Naive thymus-derived CD8-positive, alpha-beta T cell (primary cell): Measurements from ENCODE around the gene POLR1C. TPM values are rescaled to one million over a fixed set of nuclear protein-coding genes. Genes with fewer than 3 reads are reported as not detected.
"Not testable (repeated sequence)": the region's sequence is repeated elsewhere in the genome, so short reads cannot be mapped to it uniquely, and the experiment has no call there.

Experiments used
- ATAC-seq, 2 donors: fragments of 150-1000 bp; cut with Tn5 transposase in 1 of 2; sonication (Bioruptor Pico), chemical (Tn5 transposase) in 1 of 2; 1 replicate in 1 of 2; 2 replicates in 1 of 2; pipeline ENCODE4 v1.10.0; 2021; ENCODE audit warnings: mild to moderate bottlenecking in 2 of 2, moderate library complexity in 2 of 2
- POLR2A ChIA-PET: fragments of 350-600 bp; sonication (Branson Sonifier 250); formaldehyde crosslinking; loops from one replicate; lab custom pipeline; 2021; ENCODE audit warnings: antibody characterized with exemption; lab: Charles Lee
- DNase-seq, 10 donors: peaks; one replicate each; pipeline versions ENCODE4 v3.0.0 to v3.0.0-alpha.2; 2020 to 2022
- H3K27ac Mint-ChIP-seq, 10 donors: one replicate each; pipeline ENCODE4 v1.8.0; 2020 to 2022; ENCODE audit warnings: mild to moderate bottlenecking in 10 of 10, mixed read lengths in 10 of 10, moderate library complexity in 4 of 10, inconsistent platforms in 1 of 10
- H3K27me3 Mint-ChIP-seq, 5 donors: one replicate each; pipeline ENCODE4 v1.8.0; 2021 to 2022; ENCODE audit warnings: mixed read lengths in 5 of 5
- H3K36me3 Mint-ChIP-seq, 3 donors: one replicate each; pipeline ENCODE4 v1.8.0; 2020 to 2022; ENCODE audit warnings: mixed read lengths in 3 of 3, mild to moderate bottlenecking in 2 of 3, inconsistent platforms in 1 of 3
- H3K4me1 Mint-ChIP-seq, 4 donors: one replicate each; pipeline ENCODE4 v1.8.0; 2021 to 2022; ENCODE audit warnings: mixed read lengths in 4 of 4
- H3K4me3 Mint-ChIP-seq, 10 donors: one replicate each; pipeline ENCODE4 v1.8.0; 2020 to 2022; ENCODE audit warnings: mild to moderate bottlenecking in 10 of 10, mixed read lengths in 10 of 10, moderate library complexity in 6 of 10, inconsistent platforms in 1 of 10
- H3K9me3 Mint-ChIP-seq, 9 donors: one replicate each; pipeline ENCODE4 v1.8.0; 2020 to 2022; ENCODE audit warnings: mixed read lengths in 9 of 9, mild to moderate bottlenecking in 3 of 9, inconsistent platforms in 1 of 9, moderate library complexity in 1 of 9
- polyA plus RNA-seq, 3 donors: library from polyadenylated mRNA; unstranded; fragments of 300-500 nt; fragmentation: Illumina TruSeq; gene quantifications; one replicate each; pipeline ENCODE4 v1.2.3, GENCODE V29; 2021
- total RNA-seq, 8 experiments: library from RNA in 2 of 8; stranded (reverse) in 2 of 8; gene quantifications; one replicate each; pipeline ENCODE4 v1.2.3 and lab custom pipeline; 2021 to 2026

The POLR1C gene
- total and polyA plus RNA-seq, 5 experiments from 2014 or later = 9.4 to 51.9 (median 23.2) TPM

- H3K27me3 Mint-ChIP-seq = no peaks in the 10 kb centered on the region
- POLR2A ChIA-PET = interaction anchor here (0.5 to 3.1 kb wide), 14 partner anchors 8 to 538 kb away, joined by 3 to 17 read pairs (median 4); partner anchors contain the start of genes ABCC10, CUL9, XPO5 and ZNF318
- DNase-seq = peak in 2 of 10 donors; percentile 22 to 45
These were observed 842 bp downstream of the POLR1C start for GRCh38 chr6:43517505-43518357.

GRCh38 chr6:43520097-43520496 lies 3.2 kb downstream of the POLR1C start:
- Mint-ChIP-seq H3K9me3 (no peaks in the 10 kb centered on the region), H3K27me3 (no peaks in the 10 kb centered on the region), H3K4me1 (peaks cover 0 to 10% (median 1%) of the 10 kb centered on the region in 4 donors), H3K27ac (peak overlapping the region in 2 of 10 donors; percentile 29 to 43), H3K36me3 (peaks cover 0 to 18% (median 5%) of the 10 kb centered on the region in 3 donors), H3K4me3 (no peak overlapping the region)
- no peak for ATAC-seq
- no peak for DNase-seq
- POLR2A ChIA-PET = interaction anchor here (2.4 kb wide), 1 partner anchor 10 kb away, joined by 7 read pairs; no protein-coding TSS in a partner anchor

More at GRCh38 chr6:43517505-43518357, 842 bp downstream of the POLR1C start:
- Mint-ChIP-seq H3K9me3 (no peaks in the 10 kb centered on the region), H3K4me3 (no peak overlapping the region), H3K4me1 (peaks cover 5 to 17% (median 9%) of the 10 kb centered on the region in 4 donors), H3K27ac (no peak overlapping the region), H3K36me3 (peaks cover 0 to 27% (median 8%) of the 10 kb centered on the region in 3 donors)
- ATAC-seq = peak; percentile 11 to 15

GRCh38 chr6:43521836-43522235 lies 4.9 kb downstream of the POLR1C start:
- peaks cover 0 to 3% (median 1%) of the 10 kb centered on the region in 4 donors for H3K4me1 Mint-ChIP-seq
- DNase-seq (no peak), ATAC-seq (no peak)
- H3K27ac Mint-ChIP-seq = no peak overlapping the region
- H3K4me3 Mint-ChIP-seq = no peak overlapping the region
- H3K9me3 Mint-ChIP-seq = no peaks in the 10 kb centered on the region
- POLR2A ChIA-PET = interaction anchor here (1.0 kb wide), 1 partner anchor 114 kb away, joined by 3 read pairs; the partner anchor contains the start of gene MAD2L1BP
- H3K36me3 Mint-ChIP-seq = peaks cover 0 to 23% (median 0%) of the 10 kb centered on the region in 3 donors
- H3K27me3 Mint-ChIP-seq = no peaks in the 10 kb centered on the region

- peak in 1 of 2 donors; percentile 12 for ATAC-seq
- Mint-ChIP-seq H3K27ac (peak overlapping the region in 2 of 10 donors; percentile 15 to 80), H3K4me1 (peaks cover 0 to 3% (median 1%) of the 10 kb centered on the region in 4 donors), H3K9me3 (no peaks in the 10 kb centered on the region), H3K27me3 (no peaks in the 10 kb centered on the region), H3K4me3 (no peak overlapping the region), H3K36me3 (peaks cover 0 to 26% (median 0%) of the 10 kb centered on the region in 3 donors)
- POLR2A ChIA-PET = interaction anchor here (1.0 kb wide), 1 partner anchor 113 kb away, joined by 3 read pairs; the partner anchor contains the start of gene MAD2L1BP
- DNase-seq = no peak
These were observed 5.8 kb downstream of the POLR1C start for GRCh38 chr6:43522547-43523261.

GRCh38 chr6:43523284-43523683 lies 6.4 kb downstream of the POLR1C start:
- H3K36me3 Mint-ChIP-seq = peaks cover 0 to 26% (median 0%) of the 10 kb centered on the region in 3 donors
- H3K4me3 Mint-ChIP-seq = no peak overlapping the region
- H3K4me1 Mint-ChIP-seq = peaks cover 0 to 3% (median 1%) of the 10 kb centered on the region in 4 donors
- peak overlapping the region in 1 of 10 donors; percentile 53 for H3K27ac Mint-ChIP-seq
- no peaks in the 10 kb centered on the region for H3K9me3 Mint-ChIP-seq
- ATAC-seq = peak in 1 of 2 donors; percentile 15
- POLR2A ChIA-PET = no interaction called here
- no peak for DNase-seq
- no peaks in the 10 kb centered on the region for H3K27me3 Mint-ChIP-seq

GRCh38 chr6:43524483-43524961 lies 7.6 kb downstream of the POLR1C start:
- POLR2A ChIA-PET = no interaction called here
- H3K36me3 Mint-ChIP-seq = peaks cover 0 to 26% (median 12%) of the 10 kb centered on the region in 3 donors
- no peak for ATAC-seq

GRCh38 chr6:43532201-43532600 lies 15.3 kb downstream of the POLR1C start:
- peaks cover 5 to 59% (median 9%) of the 10 kb centered on the region in 3 donors for H3K36me3 Mint-ChIP-seq
- peak overlapping the region in 4 of 10 donors; percentile 37 to 78 (median 40) for H3K27ac Mint-ChIP-seq
- ATAC-seq = no peak
- DNase-seq = no peak
- H3K27me3 Mint-ChIP-seq = no peaks in the 10 kb centered on the region
- no peak overlapping the region for H3K4me3 Mint-ChIP-seq
- H3K4me1 Mint-ChIP-seq = no peaks in the 10 kb centered on the region
- no peaks in the 10 kb centered on the region for H3K9me3 Mint-ChIP-seq
- POLR2A ChIA-PET = no interaction called here

More at GRCh38 chr6:43524483-43524961, 7.6 kb downstream of the POLR1C start:
- no peak for DNase-seq
- peak overlapping the region in 7 of 10 donors; percentile 2 to 86 (median 43) for H3K27ac Mint-ChIP-seq
- H3K9me3 Mint-ChIP-seq = no peaks in the 10 kb centered on the region
- no peaks in the 10 kb centered on the region for H3K27me3 Mint-ChIP-seq
- H3K4me3 Mint-ChIP-seq = no peak overlapping the region
- H3K4me1 Mint-ChIP-seq = peaks cover 0 to 3% (median under 1%) of the 10 kb centered on the region in 4 donors

- POLR2A ChIA-PET, DNase-seq, H3K4me1 Mint-ChIP-seq, ATAC-seq, H3K4me3 Mint-ChIP-seq, H3K9me3 Mint-ChIP-seq, H3K27ac Mint-ChIP-seq, H3K27me3 Mint-ChIP-seq: not testable (repeated sequence)
- peaks cover 0 to 65% (median 14%) of the 10 kb centered on the region in 3 donors for H3K36me3 Mint-ChIP-seq
These were observed 22.1 kb downstream of the POLR1C start for GRCh38 chr6:43538986-43539385.

- not testable (repeated sequence) for H3K27me3 Mint-ChIP-seq
These were observed 22.5 kb downstream of the POLR1C start for GRCh38 chr6:43539409-43539808.

GRCh38 chr6:43540507-43540906 lies 23.6 kb downstream of the POLR1C start:
- peaks cover 0 to 72% (median 17%) of the 10 kb centered on the region in 3 donors for H3K36me3 Mint-ChIP-seq
- no peak for DNase-seq
- ATAC-seq = no peak
- H3K4me1 Mint-ChIP-seq = peaks cover 0 to 2% (median under 1%) of the 10 kb centered on the region in 4 donors
- no peaks in the 10 kb centered on the region for H3K27me3 Mint-ChIP-seq
- H3K27ac Mint-ChIP-seq = no peak overlapping the region
- POLR2A ChIA-PET = no interaction called here
- H3K4me3 Mint-ChIP-seq = no peak overlapping the region
- no peaks in the 10 kb centered on the region for H3K9me3 Mint-ChIP-seq

More at GRCh38 chr6:43539409-43539808, 22.5 kb downstream of the POLR1C start:
- H3K4me3 Mint-ChIP-seq, H3K27ac Mint-ChIP-seq, ATAC-seq, H3K9me3 Mint-ChIP-seq, DNase-seq, POLR2A ChIA-PET, H3K4me1 Mint-ChIP-seq: not testable (repeated sequence)
- H3K36me3 Mint-ChIP-seq = peaks cover 0 to 70% (median 14%) of the 10 kb centered on the region in 3 donors

GRCh38 chr6:43541774-43542471 lies 25.0 kb downstream of the POLR1C start:
- POLR2A ChIA-PET = no interaction called here
- Mint-ChIP-seq H3K9me3 (no peaks in the 10 kb centered on the region), H3K27me3 (no peaks in the 10 kb centered on the region), H3K36me3 (peaks cover 0 to 79% (median 29%) of the 10 kb centered on the region in 3 donors), H3K4me3 (no peak overlapping the region), H3K4me1 (peaks cover 0 to 2% (median under 1%) of the 10 kb centered on the region in 4 donors), H3K27ac (peak overlapping the region in 1 of 10 donors; percentile 44)
- ATAC-seq (no peak), DNase-seq (no peak)
